ENCODE results near the gene TEX264.

- TF ChIP-seq CTCF (IDR thresholded peaks at IDR 0.05) (no peak), EZH2 (IDR thresholded peaks at IDR 0.05) (no peak)
These were observed 50.2 kb downstream of the TEX264 start for GRCh38 chr3:51721062-51721745.

All from neural progenitor cell (in vitro differentiated cells).